Left hindlimb (tissue), 1 donor: ENCODE data around the gene GULP1.

ENCODE experiments used
- DNase-seq: peaks from one replicate; pipeline ENCODE4 v3.0.0-alpha.2; 2018

Gene GULP1

DNA sequence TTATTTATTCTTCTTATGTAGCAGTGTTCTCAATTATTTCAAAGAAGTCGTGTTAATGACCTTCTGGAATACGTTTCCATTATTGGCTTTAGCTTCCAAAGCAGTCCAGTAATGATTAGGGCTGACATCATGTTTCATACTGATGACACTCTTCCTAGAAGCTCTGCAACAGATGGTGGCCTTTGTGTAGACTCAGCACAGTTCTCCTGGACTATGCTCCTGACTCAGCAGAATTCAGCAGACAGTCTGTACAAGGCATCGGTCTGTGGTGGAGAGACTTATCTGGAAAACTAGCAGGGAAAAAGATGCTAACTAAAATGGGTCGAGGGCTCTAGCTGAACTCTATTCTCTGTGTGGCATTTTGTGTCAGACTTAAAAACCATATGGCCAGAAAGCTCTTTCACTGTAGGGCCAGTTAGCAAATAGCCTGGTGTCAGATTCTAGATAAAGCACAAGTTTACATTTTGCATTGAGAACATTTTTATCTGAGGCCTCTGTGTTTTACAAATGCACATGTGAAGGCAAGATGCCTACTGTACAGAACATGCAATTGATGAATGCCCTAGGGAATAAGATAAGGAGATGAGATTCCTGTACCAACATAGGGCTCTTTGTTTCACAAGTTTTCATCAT is 35.1 kb downstream of the GULP1 start:
- no peak for DNase-seq

DNA sequence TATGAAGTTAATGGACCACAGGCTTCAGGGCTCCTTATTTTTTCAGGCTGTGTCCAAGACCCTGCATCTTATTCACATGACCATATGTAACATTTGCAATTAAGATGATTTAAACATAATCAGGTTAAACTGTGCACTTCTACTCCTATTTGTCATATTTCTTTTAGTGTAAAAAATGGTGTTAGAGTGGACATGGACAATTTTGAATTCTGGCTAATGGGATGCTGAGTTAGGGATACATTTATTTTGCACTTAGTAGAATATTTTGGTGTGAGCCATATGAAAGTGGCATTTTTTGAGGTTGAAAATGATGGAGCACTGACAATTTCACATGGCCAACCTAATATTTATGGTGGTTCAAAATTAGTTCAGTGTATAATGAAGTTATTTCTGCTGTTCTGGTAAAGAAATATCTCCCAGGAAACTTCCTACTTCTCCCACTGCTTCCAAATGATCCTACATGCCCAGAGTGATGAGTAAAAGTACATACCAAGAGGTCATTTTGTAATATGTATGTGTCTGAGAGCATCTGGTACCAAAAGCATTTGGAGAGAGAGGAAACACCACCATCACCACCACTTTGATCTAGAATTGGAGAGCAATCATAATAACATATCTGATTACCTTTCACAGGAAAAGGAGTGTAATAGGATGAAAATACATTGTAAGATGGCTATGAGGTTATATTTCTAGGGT is 36.0 kb downstream of the GULP1 start:
- DNase-seq: no peak

DNA sequence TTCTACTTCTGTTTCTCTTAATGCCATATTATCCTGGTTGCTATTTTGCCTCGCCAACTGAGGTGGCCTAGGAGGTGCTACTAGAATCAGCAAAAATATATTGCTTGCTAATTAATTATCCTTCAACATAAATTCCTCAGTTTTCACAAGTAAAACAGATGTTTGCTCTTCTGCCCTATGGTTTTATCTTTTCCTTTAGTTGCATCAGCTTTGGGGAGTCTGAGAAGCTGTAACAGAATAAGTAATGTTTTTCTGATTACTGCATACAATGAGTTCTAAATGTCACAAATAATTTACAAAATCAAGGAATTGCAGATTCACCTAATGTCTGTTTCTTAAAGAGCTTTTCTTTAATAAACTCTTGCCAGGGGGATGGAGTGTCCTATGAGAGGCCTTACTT is 36.7 kb downstream of the GULP1 start:
- DNase-seq: no peak

DNA sequence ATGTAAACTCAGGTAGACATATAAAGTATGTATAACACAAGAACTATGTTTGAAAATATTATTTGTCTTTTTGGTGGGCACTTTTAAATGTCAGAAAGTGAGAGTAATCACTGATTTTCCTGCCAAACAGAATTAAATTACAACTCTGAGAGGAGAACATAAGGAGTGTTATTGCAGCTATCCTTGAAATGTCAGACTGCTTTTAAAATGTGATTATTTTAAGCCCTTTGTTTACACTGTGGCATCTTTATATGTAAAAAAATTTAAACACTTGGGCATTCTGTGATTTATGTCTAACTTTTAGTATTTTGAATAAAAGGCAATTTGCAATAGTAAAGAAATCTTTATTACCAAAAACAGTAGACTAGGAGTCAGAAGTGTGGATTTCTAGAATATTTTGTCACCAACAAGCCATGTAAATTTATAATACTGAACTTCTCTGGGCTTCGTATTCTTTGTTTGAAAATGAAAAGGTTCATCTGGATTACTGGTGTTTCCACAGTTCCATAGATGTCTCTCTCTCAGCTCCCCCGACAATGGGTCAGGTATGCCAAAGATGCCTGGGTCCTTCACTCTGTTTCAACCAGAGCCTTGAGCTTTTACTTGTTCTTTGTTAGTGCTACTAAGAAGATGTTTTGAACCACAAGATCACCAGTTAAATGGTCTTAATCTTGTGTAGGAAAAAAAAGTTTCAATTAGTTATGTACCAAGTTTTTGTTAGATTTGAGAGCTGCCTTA is 38.8 kb downstream of the GULP1 start:
- DNase-seq: no peak

DNA sequence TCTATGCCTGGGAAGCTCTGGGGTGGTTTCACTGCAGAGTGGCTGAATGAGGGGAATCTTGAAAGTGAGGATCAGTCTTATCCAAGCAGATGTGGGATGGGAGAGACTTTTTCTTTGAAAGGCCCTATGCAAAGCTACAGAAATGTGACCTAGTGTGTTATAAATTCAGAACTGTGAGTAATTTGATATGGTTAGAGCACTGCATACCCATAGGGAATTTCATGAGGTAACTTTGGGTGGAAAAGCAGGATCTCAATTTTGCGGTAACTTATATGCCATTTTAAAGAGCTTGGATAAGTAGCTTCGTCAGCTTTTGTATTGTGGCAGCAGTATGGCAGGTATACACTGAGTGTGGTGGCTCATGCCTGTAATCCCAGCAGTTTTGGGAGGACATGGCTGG is 40.9 kb downstream of the GULP1 start:
- DNase-seq: no peak

DNA sequence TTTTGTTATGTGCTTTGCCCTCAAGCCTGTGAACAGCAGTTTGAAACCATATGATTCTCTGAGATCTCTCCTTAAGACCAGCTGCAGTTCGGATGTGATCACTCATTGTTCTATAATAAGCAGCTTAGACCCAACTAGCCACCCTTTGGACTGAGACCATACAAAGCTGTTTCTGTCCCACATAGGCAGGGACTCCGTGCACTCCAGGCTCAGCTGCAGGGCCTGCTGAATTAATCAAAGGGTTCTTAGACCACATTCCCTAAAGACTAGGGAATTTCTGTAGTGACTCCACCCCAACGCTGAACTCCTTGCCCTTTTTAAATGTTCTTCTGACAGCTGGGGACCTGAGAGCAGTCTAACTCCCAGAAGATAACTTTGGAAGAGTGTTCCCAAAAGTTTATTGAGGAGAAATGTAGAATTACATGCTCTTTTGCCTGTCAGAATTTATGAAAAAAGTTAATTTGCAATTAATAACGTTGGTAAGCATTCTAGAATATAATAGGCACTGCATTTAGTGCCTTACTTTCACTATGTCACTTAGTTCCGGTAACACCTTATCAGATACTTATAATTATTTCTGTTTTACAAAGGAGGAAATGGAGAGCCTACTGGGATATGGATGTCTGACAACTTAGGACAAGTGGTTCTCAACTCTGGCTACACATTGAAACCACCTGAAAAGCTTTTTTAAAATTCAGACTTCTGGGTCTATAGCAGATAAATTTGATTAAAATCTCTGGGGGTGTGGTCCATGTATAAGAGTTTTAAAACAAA is 42.3 kb downstream of the GULP1 start:
- DNase-seq: peak; percentile 51

DNA sequence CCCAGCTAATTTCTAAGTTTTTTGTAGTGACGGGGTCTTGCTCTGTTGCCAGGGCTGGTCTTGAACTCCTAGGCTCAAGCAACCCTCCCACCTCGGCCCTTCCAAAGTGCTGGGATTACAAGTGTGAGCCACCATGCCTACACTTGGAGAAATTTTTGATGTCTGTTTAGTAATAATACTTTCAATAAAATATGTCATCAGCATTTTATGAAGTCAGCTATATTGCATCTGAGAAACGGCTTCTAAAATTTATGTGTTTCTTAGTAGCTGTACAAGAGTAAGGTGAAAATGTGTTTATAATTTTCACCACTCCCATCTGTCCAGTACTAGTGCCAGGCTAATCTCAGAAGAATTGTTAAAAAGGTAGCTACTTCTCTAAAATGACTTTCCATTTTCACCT is 46.8 kb downstream of the GULP1 start:
- DNase-seq: no peak

DNA sequence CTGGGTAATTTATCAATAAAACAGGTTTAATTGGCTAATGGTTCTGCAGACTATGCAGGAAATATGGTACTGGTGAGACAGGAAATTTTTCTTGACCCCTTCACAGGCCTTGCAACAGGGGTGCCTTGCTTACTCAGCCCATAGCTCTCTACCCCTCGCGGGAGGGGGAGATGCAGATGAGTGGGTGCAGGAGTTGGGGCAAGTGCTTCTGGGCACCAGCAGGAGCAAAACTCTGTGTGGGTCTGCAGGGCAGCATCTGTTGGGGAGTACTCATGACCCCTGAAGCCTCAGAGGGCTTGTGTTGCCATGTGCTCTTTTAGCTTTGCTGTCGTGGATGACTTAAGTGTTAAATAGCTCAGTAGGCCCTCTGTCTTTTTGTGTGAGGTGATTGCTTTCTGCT is 48.6 kb downstream of the GULP1 start:
- DNase-seq: no peak

DNA sequence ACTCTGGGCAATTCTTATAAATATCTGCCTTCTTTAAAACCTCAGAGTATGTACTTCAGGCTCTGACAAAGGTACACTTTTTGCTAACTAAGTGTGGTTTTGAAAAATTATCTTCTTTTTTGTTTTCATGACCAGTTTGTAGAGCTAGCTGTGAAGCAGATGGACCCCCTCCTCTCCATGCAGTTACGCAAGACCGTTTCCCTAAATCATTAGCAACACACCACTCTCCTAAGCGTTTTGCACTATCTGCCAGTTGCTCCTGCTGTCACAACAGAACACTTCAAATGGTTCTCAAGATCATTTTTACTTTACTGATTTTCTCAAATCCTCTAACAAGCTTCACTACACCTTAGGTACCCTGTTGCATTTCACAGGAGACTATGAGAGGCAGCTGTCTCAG is 53.3 kb downstream of the GULP1 start:
- no peak for DNase-seq

DNA sequence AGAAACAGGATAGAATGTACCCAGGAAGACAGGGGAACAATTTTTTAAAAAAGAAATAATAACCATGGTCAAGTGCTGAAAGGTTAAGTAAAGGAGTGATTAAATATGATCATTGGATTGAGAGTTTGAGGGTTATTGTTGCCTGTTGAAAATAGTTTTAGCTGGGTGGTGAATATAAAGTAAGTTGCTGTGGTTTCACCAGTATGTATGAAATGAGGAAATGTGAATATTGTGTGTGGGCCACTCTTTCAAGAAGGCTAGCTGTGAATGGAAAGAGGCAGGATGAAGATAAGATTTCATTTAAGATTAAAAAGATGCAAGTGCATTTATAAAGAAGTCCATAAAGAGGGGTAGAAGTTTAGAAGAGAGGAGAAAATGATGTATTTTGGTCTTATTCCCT is 53.8 kb downstream of the GULP1 start:
- no peak for DNase-seq

DNA sequence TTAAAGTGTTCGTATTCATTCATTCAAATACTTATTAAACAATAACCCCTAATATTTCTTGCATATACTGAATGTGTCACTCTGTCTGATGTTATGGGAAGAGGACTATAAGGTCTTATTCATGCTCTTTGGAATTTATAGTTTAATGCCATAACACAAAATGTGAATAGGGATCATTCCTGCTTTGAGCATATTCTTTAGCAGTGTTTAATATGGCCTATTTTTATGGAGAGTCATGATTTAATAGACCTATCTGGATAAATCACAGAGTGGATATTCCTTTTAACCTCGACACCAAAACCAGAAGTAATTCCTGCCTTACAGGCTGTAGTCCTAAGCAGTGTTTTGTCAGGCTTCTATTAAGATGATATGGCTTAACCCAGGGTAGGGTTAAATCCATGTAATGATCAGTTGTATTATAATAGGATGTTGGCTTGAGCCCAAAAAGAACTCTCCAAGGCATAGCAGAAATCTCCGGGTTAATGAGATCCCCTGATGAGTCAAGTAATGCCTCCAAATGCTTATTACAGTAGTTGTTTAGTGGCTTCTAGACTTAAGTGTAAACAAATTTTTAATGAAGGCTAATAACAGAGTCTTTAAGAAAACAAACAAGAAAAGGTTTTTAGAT is 54.3 kb downstream of the GULP1 start:
- DNase-seq: no peak

DNA sequence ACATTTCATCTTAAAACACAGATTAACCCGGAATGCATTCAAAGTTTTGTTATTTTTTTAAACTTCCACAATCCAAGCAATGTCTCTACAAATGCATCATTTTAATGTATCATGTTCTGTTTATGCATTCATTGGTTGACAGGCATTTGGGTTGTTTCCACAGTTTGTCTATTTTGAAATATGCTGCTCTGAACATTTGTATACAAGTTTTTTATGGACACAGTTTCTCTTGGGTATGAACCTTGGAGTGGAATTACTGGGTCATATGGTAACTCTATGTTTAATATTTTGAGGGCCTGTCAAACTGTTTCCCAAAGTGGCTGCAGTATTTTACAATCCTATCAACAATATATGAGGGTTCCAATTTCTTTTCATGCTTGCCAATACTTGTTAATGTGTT is 57.3 kb downstream of the GULP1 start:
- DNase-seq: no peak

DNA sequence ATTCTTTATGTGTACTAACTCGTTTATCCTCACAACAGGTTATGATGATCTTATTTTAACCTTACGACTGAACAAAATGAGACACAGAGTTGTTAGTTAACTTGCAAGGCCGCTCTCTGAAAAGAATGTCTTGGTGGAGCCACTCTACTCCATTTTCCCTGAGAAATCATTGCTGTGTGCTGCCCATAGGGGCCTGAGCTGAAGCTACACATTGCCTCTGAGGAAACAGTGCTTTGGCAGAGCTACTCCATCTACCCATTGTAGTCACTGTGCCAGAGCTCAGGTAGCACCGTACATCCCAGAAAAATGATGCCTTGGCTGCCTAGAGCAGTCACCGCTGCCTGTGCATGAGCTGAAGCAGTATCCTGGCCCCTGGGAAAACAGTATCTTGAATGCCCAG is 61.6 kb downstream of the GULP1 start:
- no peak for DNase-seq

DNA sequence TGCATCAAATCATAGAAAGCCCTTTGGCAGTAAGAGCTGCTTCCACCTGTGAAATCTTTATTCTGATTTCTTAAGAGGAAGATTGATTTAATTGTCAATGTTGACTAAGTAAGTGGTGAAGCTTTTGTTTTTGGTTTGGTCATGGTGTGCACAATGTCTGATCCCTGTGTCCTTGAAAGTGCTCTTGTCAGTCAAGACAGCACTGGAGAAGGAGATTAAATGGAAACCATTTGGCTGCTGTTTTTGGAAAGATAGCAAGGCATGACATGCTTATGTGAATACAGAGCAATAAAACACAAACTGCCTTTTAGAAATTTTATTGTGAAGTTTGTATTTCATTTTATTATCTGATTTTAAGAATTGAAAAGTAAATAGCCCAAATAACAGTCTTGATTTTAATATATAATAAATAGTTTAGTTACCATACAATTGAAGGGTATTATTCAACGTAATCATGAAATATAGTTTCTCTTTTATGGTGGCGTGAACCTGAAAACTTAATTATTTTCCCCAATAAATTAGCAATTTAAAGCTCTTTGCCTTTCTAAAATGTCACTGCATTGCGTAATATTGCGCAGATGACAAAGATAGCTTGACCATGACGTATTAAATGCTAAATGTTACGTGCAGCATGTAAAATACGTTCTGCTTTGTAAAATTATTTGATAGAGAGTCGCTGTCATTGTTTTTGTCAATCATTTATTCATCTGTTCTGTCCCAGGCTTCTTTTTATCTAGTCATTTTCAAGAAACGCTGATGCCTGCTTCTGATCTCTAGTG is 69.0 kb downstream of the GULP1 start:
- DNase-seq: no peak

DNA sequence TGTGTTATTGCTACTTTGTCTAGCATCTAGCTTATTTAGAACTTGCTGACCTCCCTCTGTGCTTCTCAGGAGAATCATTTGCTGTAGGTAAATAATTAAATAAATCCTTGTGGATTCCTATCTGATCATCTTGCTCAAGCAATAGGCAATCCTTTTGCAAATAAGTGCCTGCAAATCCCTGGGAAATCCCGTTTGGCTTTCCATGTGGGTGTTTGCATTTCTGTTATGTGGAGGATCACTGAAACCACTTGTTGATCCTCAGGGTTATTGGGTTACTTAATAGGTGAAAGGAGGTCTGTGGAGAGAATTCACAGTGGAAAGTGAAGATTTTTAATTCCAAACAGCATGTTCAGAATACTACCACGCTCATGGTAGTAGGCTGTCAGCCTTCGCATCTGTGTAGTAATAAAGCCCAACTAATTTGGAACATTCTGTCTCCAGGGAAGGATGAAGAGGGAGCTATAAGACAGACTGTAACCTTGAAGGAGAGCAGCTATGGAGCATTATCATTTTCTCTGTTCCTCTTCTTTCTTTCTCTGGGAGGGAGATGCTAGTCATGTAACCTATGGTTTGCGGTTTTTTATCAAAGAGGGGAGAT is 72.5 kb downstream of the GULP1 start:
- no peak for DNase-seq

DNA sequence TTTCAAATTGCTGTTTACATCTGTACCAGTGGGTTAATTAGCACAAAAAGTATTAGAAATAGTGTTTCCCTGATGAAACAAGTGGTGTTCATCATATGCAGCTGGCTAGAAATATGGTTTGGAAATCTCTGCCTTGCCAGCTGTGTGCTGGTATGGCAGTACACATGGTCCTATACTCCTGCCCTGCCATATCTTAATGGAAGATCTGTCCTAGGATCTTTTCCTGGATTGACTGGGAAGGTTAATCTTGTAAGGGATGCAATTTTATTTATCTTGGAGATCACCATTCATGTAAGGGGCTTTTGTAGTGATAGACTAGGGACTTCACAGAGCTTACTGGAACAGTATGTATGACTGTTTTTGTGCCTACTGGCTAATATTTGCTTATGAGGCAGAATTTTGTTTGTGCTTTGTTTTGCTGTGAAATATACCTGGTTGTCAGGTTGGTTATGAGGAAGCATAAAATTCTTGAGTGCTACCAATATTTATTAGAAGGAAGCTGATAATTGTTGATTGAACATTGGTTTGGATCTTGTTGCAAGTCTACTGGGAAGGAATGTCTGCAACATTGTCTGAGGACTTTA is 73.5 kb downstream of the GULP1 start:
- no peak for DNase-seq

DNA sequence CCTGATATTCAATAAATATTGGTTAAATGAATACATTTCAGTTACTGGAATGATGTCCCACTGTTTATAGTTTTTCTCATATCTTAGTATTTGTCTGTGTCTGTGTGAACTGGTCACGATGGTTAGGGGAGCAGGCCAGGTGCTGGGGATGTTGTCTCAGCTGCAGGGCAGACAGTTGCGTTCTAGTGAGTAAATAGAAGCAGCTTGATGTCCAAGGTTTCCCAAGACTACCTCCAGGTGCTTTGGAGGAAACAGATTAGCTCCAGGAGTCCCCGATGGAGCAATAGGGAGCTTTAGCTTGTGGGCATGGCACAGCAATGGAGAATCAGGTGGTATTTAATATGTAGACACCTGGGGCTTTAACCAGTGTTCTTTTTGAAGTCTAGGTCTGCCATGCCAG is 75.5 kb downstream of the GULP1 start:
- no peak for DNase-seq

DNA sequence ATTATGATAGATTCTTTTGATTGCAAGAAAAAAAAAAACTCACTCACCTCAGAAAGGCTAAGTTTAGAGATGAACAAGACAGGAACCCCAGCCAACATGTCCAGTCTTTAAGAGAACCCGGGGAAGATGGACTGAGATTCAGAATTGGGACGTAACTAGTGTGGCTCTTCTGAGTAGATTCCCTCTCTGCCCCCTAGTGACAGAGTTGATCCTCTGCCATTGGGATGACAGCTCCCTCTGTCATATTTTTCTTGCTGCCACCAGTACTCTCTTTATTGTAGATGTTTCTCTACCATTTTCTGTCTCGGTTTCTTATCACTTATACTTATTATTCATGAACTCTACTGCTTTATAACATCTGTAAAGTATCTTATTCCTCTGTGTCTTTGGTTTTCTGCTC is 77.7 kb downstream of the GULP1 start:
- DNase-seq: no peak

DNA sequence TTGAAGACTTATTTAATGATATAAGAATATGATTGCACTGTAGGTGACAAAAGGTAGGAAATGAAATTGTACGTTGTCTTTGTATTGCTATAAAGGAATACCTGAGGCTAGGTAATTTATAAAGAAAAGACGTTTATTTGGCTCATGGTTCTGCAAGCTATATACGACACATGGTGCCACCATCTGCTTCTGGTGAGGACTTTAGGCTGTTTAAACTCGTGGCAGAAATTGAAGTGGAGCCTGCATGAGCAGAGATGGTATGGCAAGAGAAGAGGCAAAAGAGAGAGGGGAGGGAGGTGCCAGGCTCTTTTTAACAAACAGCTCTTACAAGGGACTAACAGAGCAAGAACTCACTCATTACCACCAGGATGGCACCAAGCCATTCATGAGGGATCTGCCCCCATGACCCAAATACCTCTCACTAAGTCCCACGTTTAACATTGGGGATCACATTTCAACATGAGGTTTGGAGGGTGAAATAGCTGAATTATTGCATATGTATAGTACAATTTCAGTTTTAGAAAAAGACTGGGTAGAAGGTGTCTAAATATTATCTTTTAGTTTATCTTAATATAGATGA is 86.8 kb downstream of the GULP1 start:
- no peak for DNase-seq

DNA sequence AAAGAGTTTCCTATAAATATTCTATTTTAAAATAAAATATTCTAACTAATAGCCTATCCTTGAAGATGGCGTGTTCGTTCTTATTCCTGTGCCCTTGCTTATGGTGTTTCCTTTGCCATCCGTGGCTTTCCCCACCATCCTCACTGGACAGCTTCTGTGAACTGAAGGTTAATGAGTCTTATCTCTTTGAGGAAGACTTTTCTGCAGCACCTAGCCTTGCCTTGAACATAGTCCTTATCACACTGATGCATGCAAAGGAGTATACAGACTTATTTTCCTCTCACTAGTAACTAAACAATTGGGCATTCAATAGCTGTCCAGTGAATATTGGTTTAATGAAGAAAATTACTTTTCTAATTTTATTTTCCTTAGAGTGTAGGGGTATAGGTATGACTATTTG is 88.1 kb downstream of the GULP1 start:
- DNase-seq: no peak

DNA sequence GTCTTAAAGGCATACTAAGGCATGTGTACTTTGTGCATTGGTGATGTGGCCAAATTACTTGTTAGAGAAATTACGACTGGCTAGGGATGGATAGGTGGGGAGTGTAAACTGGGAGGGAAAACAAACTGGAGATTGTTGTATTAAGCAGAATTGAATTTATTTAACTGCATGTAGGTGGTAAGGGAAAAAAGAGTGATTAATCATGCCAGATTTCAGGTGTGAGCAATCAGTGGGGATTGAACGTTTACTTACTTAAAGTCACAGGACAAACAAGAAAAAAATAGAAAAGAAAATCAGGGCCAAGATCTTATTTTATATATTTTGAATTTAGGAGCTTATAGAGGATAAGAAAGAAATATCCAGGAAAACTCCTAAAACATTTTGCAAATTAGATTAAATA is 88.6 kb downstream of the GULP1 start:
- DNase-seq: no peak
